ENCODE results near the gene TMEM35A.

- TF ChIP-seq CTCF (IDR thresholded peaks at IDR 0.05; ENCODE audit: insufficient read depth, low read length, poor library complexity, severe bottlenecking) (no peak), EZH2phosphoT487 (conservative IDR thresholded peaks at IDR 0.05; ENCODE audit: low read length) (no peak)
These were observed 2.6 kb downstream of the TMEM35A start for GRCh38 chrX:101081231-101081630.
